GM21737 (cell line): ENCODE measurements around the gene PALS2.

Source experiments
- ATAC-seq: cut with Tn5 transposase; IDR thresholded peaks from one replicate; pipeline ENCODE4 v1.9.1; 2021; ENCODE audit warnings: mild to moderate bottlenecking, moderate library complexity; ENCODE audit not compliant: unreplicated experiment

The PALS2 gene

GRCh38 chr7:24572997-24573553, at the start of gene PALS2:
PALS2 (plus strand) TSS chr7:24573452; CDS start chr7:24623668, 50,216 bp downstream.
- ATAC-seq = peak; percentile 47

DNA sequence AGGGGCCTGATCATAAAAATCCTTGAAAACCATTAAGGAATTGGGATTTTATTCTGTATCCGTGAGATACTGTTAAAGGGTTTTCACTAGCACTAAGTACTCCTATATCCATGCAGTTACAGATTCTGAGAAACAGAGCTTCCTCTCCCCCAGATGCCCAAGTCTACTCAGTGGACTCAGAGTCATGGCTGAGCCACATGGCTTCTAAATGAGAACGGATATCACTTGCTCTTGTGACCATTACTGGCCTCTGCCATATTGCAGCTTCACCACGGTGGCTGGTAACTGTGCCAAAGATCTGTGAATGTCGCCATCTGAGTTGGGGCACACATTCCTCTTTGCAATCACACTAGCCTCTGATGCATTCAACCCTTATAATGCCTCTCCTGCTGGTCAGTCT, 42.0 kb upstream of the PALS2 start:
- no peak for ATAC-seq

- no peak for ATAC-seq
Observed at GRCh38 chr7:24536682-24537081, 36.6 kb upstream of the PALS2 start.

DNA sequence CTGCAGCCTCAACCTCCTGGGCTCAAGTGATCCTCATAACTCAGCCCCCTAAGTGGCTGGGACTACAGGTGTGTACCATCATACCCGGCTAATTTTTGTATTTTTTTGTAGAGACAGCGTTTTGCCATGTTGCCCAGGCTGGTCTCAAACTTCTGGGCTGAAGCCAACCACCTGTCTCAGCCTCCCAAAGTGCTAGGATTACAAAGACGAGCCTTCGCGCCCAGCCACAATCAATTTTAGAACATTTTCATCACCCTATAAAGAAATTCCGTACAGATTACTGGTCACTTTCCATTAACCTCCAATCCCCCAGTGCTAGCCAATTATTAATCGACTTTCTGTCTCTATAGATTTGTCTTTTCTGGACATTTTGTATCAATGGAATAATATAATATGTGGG, 32.3 kb upstream of the PALS2 start:
- no peak for ATAC-seq

GRCh38 chr7:24545215-24545614, 28.0 kb upstream of the PALS2 start:
- ATAC-seq = no peak

GRCh38 chr7:24548390-24548789, 24.9 kb upstream of the PALS2 start:
- no peak for ATAC-seq

DNA sequence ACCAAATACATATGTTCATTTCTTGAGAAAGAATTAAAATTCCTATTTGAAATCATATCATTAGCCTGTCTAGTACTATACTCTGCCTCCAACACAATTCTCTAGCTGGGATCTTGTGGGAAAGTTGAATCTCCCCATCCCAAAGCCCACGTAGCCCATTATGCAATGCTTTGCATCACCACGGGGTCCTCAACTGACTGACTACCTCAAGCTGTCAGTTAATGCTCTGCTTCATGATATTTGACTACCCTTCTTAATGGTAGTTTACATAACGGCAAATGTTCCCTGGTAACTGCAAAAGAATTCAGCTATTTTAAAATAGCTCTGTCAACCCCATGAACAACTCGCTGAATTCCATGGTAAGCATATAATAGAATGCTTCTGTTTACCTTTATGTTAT, 23.3 kb upstream of the PALS2 start:
- no peak for ATAC-seq

- ATAC-seq = no peak
Observed at GRCh38 chr7:24555184-24555583, 18.1 kb upstream of the PALS2 start.

GRCh38 chr7:24555719-24556118, 17.5 kb upstream of the PALS2 start:
- ATAC-seq = no peak

GRCh38 chr7:24560772-24561171, 12.5 kb upstream of the PALS2 start:
- ATAC-seq = no peak

GRCh38 chr7:24566274-24566673, 7.0 kb upstream of the PALS2 start:
- ATAC-seq = no peak

GRCh38 chr7:24570983-24571382, 2.3 kb upstream of the PALS2 start:
- ATAC-seq = no peak

- no peak for ATAC-seq
Observed at GRCh38 chr7:24572016-24572392, 1.2 kb upstream of the PALS2 start.

DNA sequence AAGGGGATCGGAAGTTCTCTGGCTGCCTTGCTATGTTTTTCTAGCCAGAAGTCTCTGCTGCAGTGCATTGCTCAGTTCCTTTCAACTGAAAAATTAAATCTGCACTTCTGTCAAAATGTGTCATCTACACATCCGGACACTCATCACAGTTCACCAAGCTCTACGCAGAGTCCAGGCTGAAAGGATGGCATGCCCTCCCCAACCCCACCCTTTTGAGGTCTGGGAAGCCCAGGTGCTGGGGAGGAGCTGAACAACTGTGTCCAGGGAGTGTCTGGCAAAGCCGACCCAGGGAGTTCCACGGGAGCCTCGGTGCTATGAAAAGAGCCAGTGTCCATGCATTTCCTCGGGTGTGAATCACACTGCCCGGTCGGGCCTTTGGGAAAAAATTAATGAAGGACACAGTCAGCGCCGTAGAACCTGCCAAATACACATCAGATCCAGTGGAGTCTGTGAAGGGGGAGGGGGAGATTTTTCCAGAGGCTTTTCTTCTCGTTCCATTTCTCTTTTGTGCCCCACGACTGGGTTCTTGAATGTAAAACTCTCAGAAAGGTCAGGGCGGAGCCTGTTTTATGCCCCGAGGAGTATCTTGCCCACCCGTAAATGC, 757 bp upstream of the PALS2 start:
- no peak for ATAC-seq

DNA sequence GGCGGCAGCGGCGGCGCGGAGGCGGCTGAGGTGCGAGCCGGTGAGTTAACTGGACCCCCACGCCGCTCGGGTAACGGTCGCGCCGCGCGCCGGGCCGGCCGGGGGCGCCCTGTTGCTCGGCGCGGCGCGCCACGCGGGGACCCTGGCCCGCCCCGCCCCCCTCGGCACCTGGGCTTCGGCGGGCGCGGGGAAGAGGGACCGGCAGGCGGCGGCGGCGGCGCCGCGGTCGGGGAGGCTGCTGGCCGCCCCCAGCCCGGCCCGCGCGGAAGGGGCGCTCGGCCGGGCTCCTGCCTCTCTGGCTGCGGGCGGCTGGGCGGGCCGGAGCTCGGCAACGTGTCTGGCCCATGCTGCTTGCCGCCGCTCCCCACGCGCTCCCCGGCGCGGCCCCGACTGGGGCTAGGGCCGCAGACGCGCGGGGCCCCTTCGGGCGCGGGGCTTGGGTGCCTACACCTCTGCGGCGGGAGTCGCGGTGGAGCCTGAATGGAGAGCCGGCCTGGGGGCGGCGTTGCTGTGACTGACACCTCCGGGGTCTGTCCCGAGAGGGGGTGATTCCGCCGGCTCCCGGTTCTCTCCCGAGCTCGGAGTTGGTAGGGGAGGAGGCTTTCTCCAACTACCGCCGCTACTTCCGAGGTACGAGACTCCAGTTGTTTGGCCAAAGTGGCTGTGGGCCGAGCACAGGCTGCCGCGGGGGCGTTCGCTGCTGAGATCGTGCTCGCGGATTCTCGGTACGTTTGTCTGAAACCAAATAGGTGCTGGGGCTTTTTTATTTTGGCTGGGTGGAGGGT, 494 bp downstream of the PALS2 start:
- peak; percentile 20 for ATAC-seq

DNA sequence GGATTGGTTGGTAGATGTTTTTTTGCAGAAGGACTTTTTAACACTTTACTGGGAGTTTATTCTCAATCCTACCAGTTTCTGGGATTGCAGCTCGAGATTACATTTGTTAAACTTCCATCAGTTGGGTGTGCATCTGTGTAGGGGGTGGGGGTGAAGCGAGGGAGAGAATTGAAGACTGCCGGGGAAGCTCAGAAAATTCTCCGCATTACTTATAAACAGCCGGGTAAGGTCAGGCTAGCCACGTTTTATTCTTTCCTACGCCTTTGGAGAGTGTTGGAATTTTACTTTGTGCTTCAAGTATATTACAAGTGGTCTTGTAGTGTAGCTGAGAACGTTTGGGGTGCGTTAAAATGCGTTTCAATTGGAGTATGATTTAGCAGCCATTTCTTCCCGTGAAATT, 1.1 kb downstream of the PALS2 start:
- ATAC-seq = no peak

DNA sequence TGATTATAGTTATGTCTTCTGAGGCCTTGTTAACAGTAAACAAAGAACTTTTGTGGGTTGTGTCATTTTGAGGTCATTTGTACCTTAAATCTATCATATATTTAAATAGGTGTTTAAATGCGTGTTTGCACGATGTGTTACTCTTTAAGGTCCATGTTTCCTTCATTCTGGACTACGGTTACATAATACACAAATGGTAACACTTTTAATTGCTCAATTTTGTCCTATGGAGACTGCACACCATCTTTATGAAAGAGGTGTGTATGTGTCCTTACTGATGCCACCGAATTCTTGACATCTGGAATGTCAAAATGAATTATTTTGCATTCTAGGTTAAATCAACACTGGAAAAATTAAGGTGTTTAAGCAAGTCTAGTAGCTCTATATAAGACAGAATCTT, 1.7 kb downstream of the PALS2 start:
- ATAC-seq = no peak

DNA sequence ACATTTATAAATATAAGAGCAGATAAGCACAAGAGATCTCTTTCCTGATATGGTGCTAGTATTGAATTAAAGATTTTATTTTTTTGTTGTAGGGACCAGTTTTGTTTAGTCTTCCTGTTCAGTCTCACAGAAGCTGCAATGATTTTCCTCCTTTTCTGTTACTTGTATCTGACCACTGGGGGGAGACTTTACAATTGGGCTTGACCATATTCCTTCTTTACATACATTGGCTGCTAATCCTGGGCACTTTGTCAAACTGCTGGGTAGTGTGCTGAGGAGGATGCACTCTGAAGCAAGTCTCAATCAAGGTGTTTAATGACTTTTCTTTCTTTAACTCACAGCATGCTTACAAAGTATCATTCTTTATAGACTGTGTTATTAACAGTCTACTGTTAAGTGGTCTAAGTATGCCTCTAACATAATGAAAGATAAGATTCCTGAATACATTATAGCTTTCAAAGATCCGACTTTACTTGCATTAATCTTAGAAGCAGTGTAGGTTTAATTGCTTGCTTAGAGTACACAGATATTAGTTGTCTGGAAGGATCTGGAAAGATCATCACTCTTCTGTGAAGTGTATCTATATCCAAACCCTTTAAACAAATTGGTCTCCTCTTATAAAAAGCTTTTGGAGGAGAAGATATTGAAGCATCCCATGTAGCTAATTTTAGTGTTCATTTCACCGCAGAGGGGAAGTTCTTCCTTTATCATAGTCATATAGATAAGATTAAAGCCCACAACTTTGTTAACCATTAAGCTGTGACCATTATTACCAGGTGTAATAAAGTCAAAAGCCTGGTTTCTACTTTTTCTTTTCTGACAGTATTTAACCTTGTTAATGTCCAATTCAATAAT, 3.1 kb downstream of the PALS2 start:
- peak; percentile 27 for ATAC-seq

DNA sequence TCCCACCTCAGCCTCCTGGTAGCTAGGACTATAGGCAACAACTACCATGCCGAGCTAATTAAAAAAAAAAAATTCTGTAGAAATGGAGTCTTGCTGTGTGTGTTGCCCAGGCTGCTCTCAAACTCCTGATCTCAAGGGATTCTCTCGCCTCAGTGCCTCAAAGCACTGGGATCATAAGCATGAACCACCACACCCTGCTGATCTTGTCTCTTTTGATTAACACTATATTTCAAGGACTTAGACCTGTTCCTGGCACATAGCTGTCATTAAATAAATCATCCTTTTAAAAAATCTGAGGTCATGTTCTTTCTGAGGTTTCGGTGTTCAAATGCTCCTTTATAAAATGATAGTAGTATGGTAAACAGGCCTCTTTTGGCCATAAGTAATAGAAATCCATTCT, 4.8 kb downstream of the PALS2 start:
- ATAC-seq = no peak

GRCh38 chr7:24580283-24580946, 7.2 kb downstream of the PALS2 start:
- ATAC-seq = no peak

DNA sequence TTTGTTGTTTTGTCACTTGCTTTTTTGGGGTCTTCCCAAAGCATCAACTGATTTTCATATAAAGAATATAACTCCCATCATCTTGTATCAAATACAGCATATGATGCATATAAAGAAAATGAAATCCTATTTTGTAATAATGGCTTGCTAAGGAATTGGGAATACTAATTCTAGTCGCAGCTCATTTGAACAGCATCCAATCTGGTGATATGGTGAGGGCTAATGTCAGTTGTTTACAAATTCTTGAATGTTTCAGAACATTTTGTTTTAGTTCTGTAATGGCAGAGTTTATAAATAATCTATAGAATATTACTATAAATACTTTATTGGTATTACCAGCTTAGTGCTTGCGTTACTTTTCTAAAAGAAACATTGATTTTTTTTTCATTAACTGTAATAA, 8.9 kb downstream of the PALS2 start:
- no peak for ATAC-seq
